Thyroid gland (tissue), 4 donors: ENCODE results near the gene MAPK8IP3. TPM values are rescaled to one million over a fixed set of nuclear protein-coding genes. Genes with fewer than 3 reads are reported as not detected.

Source experiments
- DNase-seq, 2 donors: peaks; one replicate each; pipeline ENCODE4 v3.0.0-alpha.2; 2019
- H3K27ac ChIP-seq, 3 donors: fragments of 200-600 bp; sonication (generic); 1 replicate in 2 of 3; 2 replicates in 1 of 3; pipeline ENCODE4 v1.5.1; 2016 to 2019; ENCODE audit warnings: mild to moderate bottlenecking in 1 of 3, moderate library complexity in 1 of 3
- H3K27me3 ChIP-seq: fragments of 200-600 bp; sonication (generic); one replicate; pipeline ENCODE4 v1.5.1; 2019
- H3K36me3 ChIP-seq, 2 donors: fragments of 200-600 bp; sonication (generic); one replicate each; pipeline ENCODE4 v1.5.1; 2016 to 2019
- H3K4me1 ChIP-seq, 2 donors: fragments of 200-600 bp; sonication (generic); one replicate each; pipeline ENCODE4 v1.5.1; 2017 to 2019
- H3K4me3 ChIP-seq, 3 donors: fragments of 200-600 bp; sonication (generic); replicated peaks in 1 of 3; 1 replicate in 2 of 3; 2 replicates in 1 of 3; pipeline ENCODE4 v1.5.1; 2016; ENCODE audit warnings: mild to moderate bottlenecking in 1 of 3
- H3K9me3 ChIP-seq: fragments of 200-600 bp; sonication (generic); one replicate; pipeline ENCODE4 v1.5.1; 2017
- POLR2A ChIP-seq, 2 donors: fragments of 450-650 bp; IDR thresholded peaks; one replicate each; pipeline ENCODE4 v1.6.1; 2017; ENCODE audit warnings: antibody characterized with exemption in 2 of 2, mild to moderate bottlenecking in 2 of 2, moderate library complexity in 1 of 2
- WGBS, 2 donors: methylation state at CpG; one replicate each; pipeline ENCODE4 v1.1.5; 2017; 5-methylcytosine and 5-hydroxymethylcytosine counted together
- intact Hi-C: fragments of 100-400 bp; cut with DNase I; formaldehyde crosslinking; loops from one replicate; pipeline ENCODE4 v1.15.1; 2023
- total RNA-seq, 4 donors: library from RNA; depleted of rRNA; stranded (reverse); fragments of >200 nt; gene quantifications; one replicate each; pipeline ENCODE4 v1.2.3, GENCODE V29; 2016
- TF ChIP-seq, protein P1 (sequence below), 6 experiments: fragments of 200-600 bp in 3 of 6; fragments of 450-650 bp in 3 of 6; sonication (generic) in 3 of 6; IDR thresholded peaks; one replicate each; pipeline ENCODE4 v1.5.1; 2016 to 2019; ENCODE audit warnings: antibody characterized with exemption in 6 of 6, mild to moderate bottlenecking in 2 of 6, inconsistent platforms in 1 of 6, moderate library complexity in 1 of 6

MAPK8IP3 gene
- total RNA-seq, 4 donors from 2014 or later, result 45.7 to 137 (median 60.4) TPM

DNA sequence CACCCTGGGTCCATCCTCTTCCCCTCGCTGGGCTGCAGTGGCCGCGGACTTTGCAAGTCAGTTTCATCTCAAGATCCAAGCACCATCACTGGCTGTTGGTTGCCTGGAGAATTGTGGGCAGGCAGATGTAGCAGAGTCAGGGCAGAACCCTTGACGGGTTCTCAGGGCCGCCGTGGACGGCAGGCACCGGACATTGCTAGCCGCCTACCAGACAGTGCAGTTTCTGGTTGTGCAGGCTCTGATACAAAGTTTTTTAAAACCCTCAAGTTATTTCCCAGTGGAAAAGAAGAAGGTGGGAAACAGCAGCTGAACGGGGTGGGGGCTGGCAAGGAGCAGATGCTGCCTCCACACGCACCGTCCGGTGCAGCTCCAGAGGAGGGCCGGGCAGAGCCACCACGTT lies 3.4 kb downstream of the MAPK8IP3 start:
- intact Hi-C loops, result loop anchor here (10.0 kb wide), 1 partner anchor 95 kb away; the partner anchor contains the start of genes CRAMP1 and IFT140
- no peak overlapping the region for H3K27ac ChIP-seq
- 84 to 90% methylated on average over 15 of the region's 15 CpGs for WGBS, 2 donors
- no peaks in the 10 kb centered on the region for H3K27me3 ChIP-seq
- no peaks in the 10 kb centered on the region for H3K36me3 ChIP-seq
- H3K4me3 ChIP-seq, result no peak overlapping the region
- H3K4me1 ChIP-seq, result peaks cover 34 to 41% of the 10 kb centered on the region in 2 donors
- TF ChIP-seq, protein P1, sequence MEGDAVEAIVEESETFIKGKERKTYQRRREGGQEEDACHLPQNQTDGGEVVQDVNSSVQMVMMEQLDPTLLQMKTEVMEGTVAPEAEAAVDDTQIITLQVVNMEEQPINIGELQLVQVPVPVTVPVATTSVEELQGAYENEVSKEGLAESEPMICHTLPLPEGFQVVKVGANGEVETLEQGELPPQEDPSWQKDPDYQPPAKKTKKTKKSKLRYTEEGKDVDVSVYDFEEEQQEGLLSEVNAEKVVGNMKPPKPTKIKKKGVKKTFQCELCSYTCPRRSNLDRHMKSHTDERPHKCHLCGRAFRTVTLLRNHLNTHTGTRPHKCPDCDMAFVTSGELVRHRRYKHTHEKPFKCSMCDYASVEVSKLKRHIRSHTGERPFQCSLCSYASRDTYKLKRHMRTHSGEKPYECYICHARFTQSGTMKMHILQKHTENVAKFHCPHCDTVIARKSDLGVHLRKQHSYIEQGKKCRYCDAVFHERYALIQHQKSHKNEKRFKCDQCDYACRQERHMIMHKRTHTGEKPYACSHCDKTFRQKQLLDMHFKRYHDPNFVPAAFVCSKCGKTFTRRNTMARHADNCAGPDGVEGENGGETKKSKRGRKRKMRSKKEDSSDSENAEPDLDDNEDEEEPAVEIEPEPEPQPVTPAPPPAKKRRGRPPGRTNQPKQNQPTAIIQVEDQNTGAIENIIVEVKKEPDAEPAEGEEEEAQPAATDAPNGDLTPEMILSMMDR (IDR thresholded peaks at IDR 0.05), result no peak
- no peak for TF ChIP-seq POLR2A (IDR thresholded peaks at IDR 0.05)
- no peak for DNase-seq
- H3K9me3 ChIP-seq, result no peaks in the 10 kb centered on the region

DNA sequence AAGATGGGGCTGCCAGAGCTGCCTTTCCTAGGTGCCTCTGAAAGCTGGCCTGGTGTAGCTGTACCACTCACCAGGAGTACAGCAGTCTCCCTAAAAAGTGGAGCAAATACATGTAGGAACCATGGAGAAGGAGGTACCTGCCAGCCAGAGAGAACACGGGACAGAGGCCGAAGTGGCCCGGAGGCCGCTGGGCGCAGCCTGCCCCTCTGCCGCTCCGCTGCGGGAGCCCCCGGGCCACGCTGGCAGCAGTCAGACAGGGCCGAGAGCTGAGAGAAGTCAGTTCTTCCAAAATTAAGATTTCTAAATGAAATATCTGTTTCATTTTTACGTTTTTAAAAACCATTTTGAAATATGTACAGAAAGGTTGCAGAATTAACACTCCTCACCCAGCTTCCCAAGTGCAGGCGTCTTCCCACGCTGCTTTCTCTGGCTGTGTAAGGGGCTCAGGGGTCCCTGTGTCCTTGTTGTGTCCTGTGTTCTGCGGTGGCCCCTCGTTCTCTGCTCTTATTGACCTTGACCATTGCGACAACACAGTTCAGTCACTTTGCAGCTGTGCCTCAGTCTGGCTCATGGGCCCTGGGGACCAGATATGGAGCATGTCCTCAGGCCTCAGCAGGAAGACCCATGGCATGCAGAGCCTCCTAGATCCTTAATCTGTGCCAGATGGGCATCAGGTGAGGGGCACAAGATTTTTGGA lies 5.0 kb downstream of the MAPK8IP3 start:
- WGBS, 2 donors, result 91 to 94% methylated on average over 17 of the region's 17 CpGs
- intact Hi-C loops, result no loop called here
- no peak overlapping the region for H3K27ac ChIP-seq
- TF ChIP-seq, protein P1 (IDR thresholded peaks at IDR 0.05), result no peak
- TF ChIP-seq POLR2A (IDR thresholded peaks at IDR 0.05), result no peak
- peaks cover 32 to 40% of the 10 kb centered on the region in 2 donors for H3K4me1 ChIP-seq
- H3K9me3 ChIP-seq, result no peaks in the 10 kb centered on the region
- H3K4me3 ChIP-seq, result no peak overlapping the region
- H3K36me3 ChIP-seq, result no peaks in the 10 kb centered on the region
- DNase-seq, result no peak
- no peaks in the 10 kb centered on the region for H3K27me3 ChIP-seq

DNA sequence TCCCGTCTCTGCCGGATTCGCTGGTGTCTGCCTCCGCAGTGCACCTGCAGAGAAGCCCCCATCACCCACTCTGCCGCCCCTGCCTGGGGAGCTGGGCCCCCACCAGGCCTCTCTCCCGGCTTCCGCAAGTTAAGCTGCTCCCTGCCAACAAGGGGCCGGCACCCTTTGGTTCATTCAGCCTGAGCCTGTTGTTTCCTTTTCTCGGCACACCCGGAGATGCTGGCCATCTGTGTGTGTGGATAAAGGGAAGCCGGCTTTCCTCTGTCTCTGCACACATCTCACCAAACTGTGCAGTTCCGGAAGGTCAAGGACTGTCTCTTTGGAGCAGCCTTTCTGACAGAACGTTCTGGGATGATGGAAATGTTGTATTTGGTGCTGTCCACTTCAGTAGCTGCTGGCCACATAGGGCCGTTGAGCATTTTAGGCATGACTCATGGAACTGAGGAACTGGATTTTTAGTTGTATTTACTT lies 6.8 kb downstream of the MAPK8IP3 start:
- Histone ChIP-seq H3K36me3 (no peaks in the 10 kb centered on the region), H3K27me3 (no peaks in the 10 kb centered on the region), H3K4me3 (no peak overlapping the region), H3K9me3 (no peaks in the 10 kb centered on the region), H3K4me1 (peaks cover 20 to 32% of the 10 kb centered on the region in 2 donors), H3K27ac (peak overlapping the region in 2 of 3 donors; percentile 70 to 80)
- TF ChIP-seq, protein P1 (IDR thresholded peaks at IDR 0.05), result no peak
- TF ChIP-seq POLR2A (IDR thresholded peaks at IDR 0.05), result no peak
- peak in 1 of 2 donors; percentile 15 for DNase-seq
- WGBS, 2 donors, result 75 to 85% methylated on average over 14 of the region's 14 CpGs
- intact Hi-C loops, result no loop called here

DNA sequence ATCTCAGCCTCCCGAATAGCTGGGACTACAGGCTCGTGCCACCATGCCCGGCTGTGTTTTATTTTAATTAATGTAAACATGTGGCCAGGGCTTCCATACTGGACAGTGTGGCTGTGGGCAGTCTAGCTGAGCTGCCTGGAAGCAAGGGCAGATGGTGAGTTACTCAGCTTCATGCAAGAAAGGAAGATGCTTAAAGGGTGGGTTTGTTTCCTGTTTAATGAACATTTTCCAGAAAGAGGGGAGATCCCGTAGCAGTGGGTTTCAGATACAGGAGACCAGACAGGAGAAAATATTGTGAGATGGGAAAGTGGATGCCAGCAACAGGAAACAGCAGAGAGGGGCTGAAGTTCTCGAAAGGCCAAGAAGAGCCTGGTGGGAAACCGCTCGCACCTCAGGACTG lies 7.3 kb downstream of the MAPK8IP3 start:
- intact Hi-C loops, result no loop called here
- Histone ChIP-seq H3K27me3 (no peaks in the 10 kb centered on the region), H3K9me3 (no peaks in the 10 kb centered on the region), H3K4me3 (no peak overlapping the region), H3K27ac (peak overlapping the region; percentile 70 to 80 (median 80)), H3K36me3 (no peaks in the 10 kb centered on the region), H3K4me1 (peaks cover 16 to 27% of the 10 kb centered on the region in 2 donors)
- TF ChIP-seq, protein P1 (IDR thresholded peaks at IDR 0.05), result no peak
- TF ChIP-seq POLR2A (IDR thresholded peaks at IDR 0.05), result no peak
- no peak for DNase-seq
- WGBS, 2 donors, result 73 to 82% methylated on average over 7 of the region's 7 CpGs

DNA sequence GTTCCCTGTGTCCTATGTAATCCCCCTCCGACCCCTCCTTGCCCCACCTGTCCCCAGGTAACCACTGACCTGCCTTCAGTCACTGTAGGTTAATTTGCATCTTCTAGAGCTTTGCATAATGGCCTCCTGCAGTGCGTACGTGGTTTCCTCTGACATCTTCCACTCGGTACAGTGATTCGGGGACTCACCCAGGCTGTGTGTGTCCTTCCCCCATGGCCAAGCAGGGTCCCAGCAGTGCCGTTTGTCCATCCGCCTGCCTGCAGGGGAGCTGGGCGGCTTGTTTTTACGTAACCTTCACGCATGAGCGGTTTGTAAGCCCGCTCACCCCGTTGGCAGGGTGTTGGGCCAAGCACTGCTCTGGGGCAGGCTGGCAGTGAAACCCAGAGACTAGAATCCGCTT lies 7.9 kb downstream of the MAPK8IP3 start:
- Histone ChIP-seq H3K4me1 (peaks cover 16 to 26% of the 10 kb centered on the region in 2 donors), H3K36me3 (no peaks in the 10 kb centered on the region), H3K27ac (peak overlapping the region; percentile 70 to 80 (median 80)), H3K27me3 (no peaks in the 10 kb centered on the region), H3K4me3 (no peak overlapping the region), H3K9me3 (no peaks in the 10 kb centered on the region)
- intact Hi-C loops, result no loop called here
- TF ChIP-seq, protein P1 (IDR thresholded peaks at IDR 0.05), result no peak
- TF ChIP-seq POLR2A (IDR thresholded peaks at IDR 0.05), result peak in 1 of 2 donors; percentile 20
- WGBS, 2 donors, result 46 to 52% methylated on average over 10 to 14 of the region's 14 CpGs
- peak; percentile 83 to 88 for DNase-seq
